HepG2 (cell line): Measurements from ENCODE around the gene LMCD1. TPM values are rescaled to one million over a fixed set of nuclear protein-coding genes. Genes with fewer than 3 reads are reported as not detected.

Experiments
- GATAD1 ChIP-seq: IDR thresholded peaks from 2 replicates; pipeline ENCODE4 v1.6.1; 2016; ENCODE audit warnings: missing genetic modification reagents, missing compliant biosample characterization
- NR2F2 ChIP-seq: IDR thresholded peaks from 2 replicates; pipeline ENCODE4 v1.6.1; 2012; ENCODE audit warnings: low read depth, inconsistent platforms, borderline replicate concordance
- RBFOX2 ChIP-seq: fragments of 200-400 bp; formaldehyde crosslinking; IDR thresholded peaks from 2 replicates; pipeline ENCODE4 v1.6.1; 2017; ENCODE audit warnings: low read depth, mild to moderate bottlenecking, low read length
- ZNF256 ChIP-seq: sonication (generic); formaldehyde crosslinking; conservative IDR thresholded peaks from 2 replicates; pipeline ENCODE4 v1.4.0; 2020; ENCODE audit warnings: missing genetic modification reagents
- ZNF318 ChIP-seq: sonication (generic); formaldehyde crosslinking; IDR thresholded peaks from 2 replicates; pipeline ENCODE4 v1.4.0; 2020; ENCODE audit warnings: mild to moderate bottlenecking, missing genetic modification reagents
- ZNF329 ChIP-seq: sonication (generic); formaldehyde crosslinking; IDR thresholded peaks from 2 replicates; pipeline ENCODE4 v1.9.0; 2021; ENCODE audit warnings: low read depth, mild to moderate bottlenecking, missing genetic modification reagents
- ZZZ3 ChIP-seq: sonication (generic); formaldehyde crosslinking; IDR thresholded peaks from 2 replicates; pipeline ENCODE4 v1.4.0; 2020; ENCODE audit warnings: missing genetic modification reagents, mild to moderate bottlenecking, borderline replicate concordance
- polyA plus RNA-seq, 8 experiments: library from polyadenylated mRNA; depleted of rRNA in 3 of 8; stranded (reverse) in 7 of 8; unstranded in 1 of 8; fragments of >200 nt; fragmentation: Illumina TruSeq in 4 of 8; extraction: Trizol in 4 of 8; gene quantifications; 2 replicates each; pipeline versions ENCODE4 v1.2.1 to v1.2.3, GENCODE V29; 2011 to 2016; ENCODE audit warnings: low read depth in 4 of 8, missing spikeins in 1 of 8, mixed read lengths in 1 of 8; ENCODE audit not compliant: insufficient read depth in 1 of 8
- total RNA-seq, 5 experiments: library from RNA; depleted of rRNA; stranded (reverse); fragments of >200 nt; fragmentation: Illumina TruSeq; extraction: Trizol; gene quantifications; 2 replicates each; pipeline ENCODE4 v1.2.3, GENCODE V29; 2016; ENCODE audit warnings: low read depth in 1 of 5
- TF ChIP-seq, protein P1 (sequence below): sonication (generic); formaldehyde crosslinking; IDR thresholded peaks from 2 replicates; pipeline ENCODE4 v1.4.0; 2020; ENCODE audit warnings: mild to moderate bottlenecking, missing genetic modification reagents
- TF ChIP-seq, protein P2 (sequence below): IDR thresholded peaks from 2 replicates; pipeline ENCODE4 v1.6.1; 2012; ENCODE audit warnings: inconsistent platforms

LMCD1 gene
- total and polyA plus RNA-seq, 2 of the 13 experiments (the other 11 are each of a cell fraction or from before 2014, with no cell fraction given) = 6.2 to 7.1 TPM

DNA sequence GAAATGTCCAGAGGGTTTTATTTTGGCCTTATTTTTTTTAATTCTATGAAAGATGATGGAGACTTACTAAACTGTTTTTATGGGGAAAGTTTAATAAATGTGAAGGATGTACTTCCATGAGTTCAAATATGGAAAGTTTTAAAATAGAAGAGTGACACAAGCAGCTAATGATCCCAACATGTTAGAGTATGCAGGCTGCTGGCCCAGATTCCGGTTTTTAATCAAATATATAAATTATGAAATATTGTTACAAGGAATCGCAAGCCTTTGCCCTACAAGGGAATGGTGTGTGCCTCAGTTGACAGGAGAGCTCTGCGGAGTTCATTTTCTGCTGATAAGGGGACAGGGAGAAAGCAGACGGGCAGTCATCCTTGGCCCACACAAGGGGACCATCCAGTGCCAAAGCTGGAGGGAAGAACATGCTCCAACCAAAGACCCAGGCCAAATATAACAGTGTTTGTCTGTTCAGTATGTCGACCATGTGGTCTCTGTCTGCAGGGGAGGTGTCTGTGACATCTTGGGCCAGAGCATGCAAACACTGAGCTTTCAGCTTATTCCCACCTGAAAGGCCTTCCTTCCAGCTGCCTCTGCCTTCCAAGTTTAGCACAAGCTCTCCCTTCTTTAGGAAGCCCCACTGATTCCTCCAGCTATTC, 73.2 kb downstream of the LMCD1 start (continued):
- TF ChIP-seq ZNF318 (no peak), NR2F2 (no peak), ZZZ3 (no peak), ZNF256 (no peak), GATAD1 (CRISPR knock-in tag) (no peak), RBFOX2 (no peak), ZNF329 (no peak)
- TF ChIP-seq, protein P1, sequence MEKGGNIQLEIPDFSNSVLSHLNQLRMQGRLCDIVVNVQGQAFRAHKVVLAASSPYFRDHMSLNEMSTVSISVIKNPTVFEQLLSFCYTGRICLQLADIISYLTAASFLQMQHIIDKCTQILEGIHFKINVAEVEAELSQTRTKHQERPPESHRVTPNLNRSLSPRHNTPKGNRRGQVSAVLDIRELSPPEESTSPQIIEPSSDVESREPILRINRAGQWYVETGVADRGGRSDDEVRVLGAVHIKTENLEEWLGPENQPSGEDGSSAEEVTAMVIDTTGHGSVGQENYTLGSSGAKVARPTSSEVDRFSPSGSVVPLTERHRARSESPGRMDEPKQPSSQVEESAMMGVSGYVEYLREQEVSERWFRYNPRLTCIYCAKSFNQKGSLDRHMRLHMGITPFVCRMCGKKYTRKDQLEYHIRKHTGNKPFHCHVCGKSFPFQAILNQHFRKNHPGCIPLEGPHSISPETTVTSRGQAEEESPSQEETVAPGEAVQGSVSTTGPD = no peak
- TF ChIP-seq, protein P2, sequence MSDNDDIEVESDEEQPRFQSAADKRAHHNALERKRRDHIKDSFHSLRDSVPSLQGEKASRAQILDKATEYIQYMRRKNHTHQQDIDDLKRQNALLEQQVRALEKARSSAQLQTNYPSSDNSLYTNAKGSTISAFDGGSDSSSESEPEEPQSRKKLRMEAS = no peak
